AG09309 (cell line): ENCODE measurements around the gene THSD4.

ENCODE experiments used
- DNase-seq: peaks from one replicate; pipeline ENCODE4 v3.0.0-alpha.2; 2010; ENCODE audit warnings: low read depth
- H3K4me3 ChIP-seq: 2 replicates; pipeline ENCODE4 v1.5.1; 2011; ENCODE audit warnings: mild to moderate bottlenecking, low read depth, low read length, moderate library complexity; ENCODE audit not compliant: control insufficient read depth
- TF ChIP-seq, protein P1 (sequence below): IDR thresholded peaks from 2 replicates; pipeline ENCODE4 v1.5.1; 2011; ENCODE audit warnings: mild to moderate bottlenecking, low read depth, low read length, inconsistent platforms; ENCODE audit not compliant: insufficient read depth, control insufficient read depth; ENCODE audit errors: missing control alignments

The THSD4 gene

DNA sequence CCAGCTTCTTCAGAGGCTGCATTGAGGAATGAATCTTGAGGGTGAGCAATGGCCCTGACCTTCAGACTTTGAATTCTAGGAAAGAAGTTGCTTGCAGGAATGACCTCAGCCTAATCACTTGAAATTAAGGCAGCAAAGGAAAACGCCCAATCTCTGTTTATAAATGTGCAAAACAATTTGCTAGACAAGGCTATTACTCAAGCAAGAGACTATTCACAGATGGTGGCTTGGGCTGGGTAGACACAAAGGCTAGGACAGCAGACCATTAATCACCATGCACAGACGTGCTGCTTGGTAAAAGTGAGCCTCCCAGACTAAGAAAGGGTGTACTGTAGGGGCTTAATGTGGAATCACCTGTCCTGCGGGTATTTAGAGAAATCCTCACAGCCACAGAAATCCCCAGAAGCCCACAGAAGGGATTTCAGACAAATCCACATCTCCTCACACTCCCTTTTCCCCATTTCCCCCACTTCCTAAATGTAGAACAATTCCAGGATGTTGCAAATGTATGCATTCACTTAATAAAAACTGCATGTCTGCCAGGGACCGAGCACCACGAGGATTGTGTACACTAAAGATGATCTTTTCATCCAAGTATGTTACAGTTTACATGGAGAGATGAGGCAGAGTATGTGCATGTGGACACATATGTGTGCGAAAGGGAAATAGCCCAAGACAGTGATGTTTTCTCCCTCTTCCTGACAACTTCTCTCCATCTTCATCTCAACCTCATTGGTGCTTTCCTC, 259.5 kb downstream of the THSD4 start:
- peak; percentile 7 for DNase-seq
- no peak overlapping the region for H3K4me3 ChIP-seq
- TF ChIP-seq, protein P1, sequence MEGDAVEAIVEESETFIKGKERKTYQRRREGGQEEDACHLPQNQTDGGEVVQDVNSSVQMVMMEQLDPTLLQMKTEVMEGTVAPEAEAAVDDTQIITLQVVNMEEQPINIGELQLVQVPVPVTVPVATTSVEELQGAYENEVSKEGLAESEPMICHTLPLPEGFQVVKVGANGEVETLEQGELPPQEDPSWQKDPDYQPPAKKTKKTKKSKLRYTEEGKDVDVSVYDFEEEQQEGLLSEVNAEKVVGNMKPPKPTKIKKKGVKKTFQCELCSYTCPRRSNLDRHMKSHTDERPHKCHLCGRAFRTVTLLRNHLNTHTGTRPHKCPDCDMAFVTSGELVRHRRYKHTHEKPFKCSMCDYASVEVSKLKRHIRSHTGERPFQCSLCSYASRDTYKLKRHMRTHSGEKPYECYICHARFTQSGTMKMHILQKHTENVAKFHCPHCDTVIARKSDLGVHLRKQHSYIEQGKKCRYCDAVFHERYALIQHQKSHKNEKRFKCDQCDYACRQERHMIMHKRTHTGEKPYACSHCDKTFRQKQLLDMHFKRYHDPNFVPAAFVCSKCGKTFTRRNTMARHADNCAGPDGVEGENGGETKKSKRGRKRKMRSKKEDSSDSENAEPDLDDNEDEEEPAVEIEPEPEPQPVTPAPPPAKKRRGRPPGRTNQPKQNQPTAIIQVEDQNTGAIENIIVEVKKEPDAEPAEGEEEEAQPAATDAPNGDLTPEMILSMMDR, result no peak

DNA sequence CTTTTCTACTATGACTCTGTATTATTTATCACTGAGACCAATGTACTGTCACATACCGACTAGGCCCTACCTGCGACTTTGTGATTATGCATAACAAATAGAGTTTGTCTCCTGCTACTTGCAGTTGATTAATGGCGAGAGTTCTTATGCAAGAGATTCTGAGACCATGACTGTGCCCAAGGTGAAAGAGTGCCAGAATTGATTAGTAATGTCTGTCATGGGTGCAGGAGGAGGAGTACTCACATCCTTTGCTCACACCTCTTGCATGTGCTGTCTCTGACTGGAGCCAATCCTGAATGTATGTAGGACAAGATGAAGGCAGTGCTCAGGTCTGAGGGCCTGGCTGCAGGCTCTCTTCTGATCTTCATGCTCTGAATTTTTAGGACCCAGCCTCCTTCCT, 260.7 kb downstream of the THSD4 start:
- DNase-seq, result no peak
- H3K4me3 ChIP-seq, result no peak overlapping the region
- TF ChIP-seq, protein P1, result no peak

DNA sequence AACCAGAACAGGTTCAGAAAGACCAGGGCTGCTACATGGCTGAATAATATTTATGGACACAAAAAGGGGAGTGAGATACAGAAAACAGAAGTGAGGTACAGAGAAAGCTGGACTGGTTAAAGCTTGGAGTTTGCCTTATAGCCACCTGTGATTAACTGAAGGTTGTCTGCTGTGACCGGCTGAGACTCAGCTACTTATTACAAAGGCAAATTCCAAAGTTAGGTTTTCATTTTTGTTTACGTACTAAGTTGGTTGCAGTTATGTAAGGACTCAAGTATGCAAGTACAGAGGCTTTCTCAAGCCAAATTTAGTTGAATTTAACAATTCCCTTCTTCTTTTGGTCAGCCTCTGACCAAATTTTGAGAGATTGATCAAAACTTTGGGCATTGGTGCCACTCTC, 264.6 kb downstream of the THSD4 start:
- DNase-seq, result no peak
- no peak overlapping the region for H3K4me3 ChIP-seq
- TF ChIP-seq, protein P1, result no peak

DNA sequence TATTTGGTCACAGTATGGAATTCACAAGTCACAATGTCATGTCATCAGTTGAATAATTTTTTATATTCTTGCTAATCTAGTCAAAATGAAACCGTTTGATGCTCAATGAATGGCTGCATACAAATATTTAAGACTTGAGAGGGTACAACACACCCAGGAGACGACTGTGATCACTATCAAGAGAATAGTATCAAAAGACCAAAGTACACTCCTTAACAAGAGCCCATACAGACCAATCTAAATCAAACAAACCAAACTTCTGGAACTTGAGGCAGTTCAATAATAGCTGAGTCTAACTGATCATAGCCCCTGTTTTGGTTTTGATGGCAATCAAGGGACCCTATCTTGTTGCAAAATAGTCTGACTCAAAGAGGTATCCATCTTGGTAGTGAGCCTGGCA, 265.1 kb downstream of the THSD4 start:
- no peak overlapping the region for H3K4me3 ChIP-seq
- DNase-seq, result no peak
- TF ChIP-seq, protein P1, result no peak

DNA sequence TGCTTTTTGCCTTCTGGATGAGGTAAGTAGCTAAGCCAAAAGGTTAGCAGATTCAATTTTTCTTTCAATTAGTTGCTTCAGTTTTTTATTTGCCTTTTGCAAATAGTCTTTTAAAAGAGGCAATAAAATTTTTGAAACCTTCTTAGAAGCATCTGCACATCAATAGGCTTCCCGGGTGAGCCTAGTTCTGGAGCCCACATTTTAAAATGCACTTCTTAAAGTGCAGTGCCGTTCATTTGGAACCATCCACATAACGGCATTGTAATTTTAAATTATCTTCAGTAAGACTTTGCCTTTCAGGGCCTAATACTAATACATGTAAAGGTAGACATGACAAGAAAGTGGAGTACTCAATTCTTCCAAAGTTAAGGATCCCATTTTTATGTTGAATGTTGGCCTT, 269.2 kb downstream of the THSD4 start:
- H3K4me3 ChIP-seq, result no peak overlapping the region
- DNase-seq, result no peak
- TF ChIP-seq, protein P1, result no peak

DNA sequence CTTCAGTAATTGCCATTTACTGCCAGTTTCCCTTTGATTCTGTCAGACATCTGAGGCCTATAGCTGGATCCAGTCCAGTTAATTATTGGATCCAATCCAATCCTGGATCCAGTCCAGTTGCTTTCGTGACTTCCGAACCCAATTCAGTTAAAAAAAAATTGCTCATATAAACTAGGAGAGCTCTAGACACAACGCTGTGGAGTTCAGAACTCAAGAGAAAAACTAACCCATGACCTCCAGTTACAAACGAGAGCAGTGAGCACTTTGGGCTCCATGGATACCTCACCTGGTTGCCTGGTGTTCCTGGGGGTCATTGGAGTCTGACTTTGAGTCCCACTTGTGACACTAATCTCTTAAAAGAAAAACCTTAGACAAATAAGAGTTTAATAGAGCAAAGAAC, 269.8 kb downstream of the THSD4 start:
- H3K4me3 ChIP-seq, result no peak overlapping the region
- no peak for DNase-seq
- TF ChIP-seq, protein P1, result no peak

DNA sequence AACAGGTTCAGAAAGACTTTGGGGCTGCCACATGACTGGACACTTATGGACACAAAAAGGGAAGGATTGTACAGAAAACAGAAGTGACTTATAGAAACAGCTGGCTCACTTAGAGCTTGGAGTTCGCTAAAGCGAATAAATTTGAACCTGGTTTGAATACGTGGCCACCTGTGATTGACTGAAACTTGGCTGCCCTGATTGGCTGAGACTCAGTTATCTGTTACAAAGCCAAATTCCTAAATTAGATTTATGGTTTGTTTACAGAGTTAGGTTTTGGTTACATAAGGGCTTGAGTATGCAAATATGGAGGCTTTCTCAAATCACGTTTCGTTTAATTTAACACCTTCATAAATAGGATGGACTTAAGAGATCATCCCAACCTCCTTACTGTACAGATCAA, 270.2 kb downstream of the THSD4 start:
- DNase-seq, result no peak
- TF ChIP-seq, protein P1, result no peak
- H3K4me3 ChIP-seq, result no peak overlapping the region
